Retinal pigment epithelial cell (primary cell): Measurements from ENCODE around the gene PDCD7.
A peak's percentile ranks its signal among the peaks of the same experiment; 100 is the strongest.

Experiments used
- DNase-seq: peaks from one replicate; pipeline ENCODE4 v3.0.0-alpha.2; 2010; ENCODE audit warnings: low read depth
- H3K4me3 ChIP-seq: 2 replicates; pipeline ENCODE4 v1.5.1; 2011; ENCODE audit warnings: mild to moderate bottlenecking, low read length, control low read depth, moderate library complexity
- CTCF ChIP-seq: conservative IDR thresholded peaks from 2 replicates; pipeline ENCODE4 v1.5.1; 2011; ENCODE audit warnings: low read depth, low read length, control low read depth, inconsistent platforms

PDCD7 gene

GRCh38 chr15:65085207-65085753 is 48.3 kb downstream of the PDCD7 start:
- no peak for DNase-seq
- no peak for TF ChIP-seq CTCF

GRCh38 chr15:65084500-65085206 is 49.0 kb downstream of the PDCD7 start:
- TF ChIP-seq CTCF, result no peak
- no peak for DNase-seq
- no peak overlapping the region for H3K4me3 ChIP-seq

More at GRCh38 chr15:65085207-65085753, 48.3 kb downstream of the PDCD7 start:
- no peak overlapping the region for H3K4me3 ChIP-seq

- no peak for DNase-seq
- H3K4me3 ChIP-seq, result no peak overlapping the region
- TF ChIP-seq CTCF, result peak; percentile 45
Observed at GRCh38 chr15:65083262-65083701, 50.3 kb downstream of the PDCD7 start.

GRCh38 chr15:65082303-65082953 is 51.2 kb downstream of the PDCD7 start:
- H3K4me3 ChIP-seq, result no peak overlapping the region
- TF ChIP-seq CTCF, result no peak
- DNase-seq, result no peak

- no peak for TF ChIP-seq CTCF
- no peak overlapping the region for H3K4me3 ChIP-seq
- no peak for DNase-seq
Observed at GRCh38 chr15:65081758-65082157, 51.9 kb downstream of the PDCD7 start.

GRCh38 chr15:65081270-65081669 is 52.3 kb downstream of the PDCD7 start:
- DNase-seq, result no peak
- no peak for TF ChIP-seq CTCF
- no peak overlapping the region for H3K4me3 ChIP-seq
